Measurements from ENCODE around the gene COL5A1.

COL5A1 gene

DNA sequence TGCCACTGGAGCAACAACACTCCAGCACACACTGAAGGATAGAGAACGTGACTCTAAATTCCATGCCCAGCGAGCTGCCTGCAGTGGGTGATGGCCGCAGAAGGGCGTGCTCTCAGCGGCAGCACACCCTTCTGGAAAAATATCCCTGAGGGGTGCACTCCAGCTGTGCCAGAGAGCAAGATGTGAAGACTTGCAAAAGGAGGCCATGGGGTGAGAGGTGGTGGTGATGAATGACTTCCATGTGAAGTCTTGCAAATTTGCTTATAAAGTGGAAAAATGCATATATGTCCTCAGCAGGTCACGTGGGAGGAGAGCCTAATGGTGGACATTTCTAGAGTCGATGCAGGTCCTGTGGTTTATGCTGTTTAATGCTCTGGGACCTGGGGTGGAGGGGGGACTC is 39.8 kb upstream of the COL5A1 start:
- TF ChIP-seq, protein P1, sequence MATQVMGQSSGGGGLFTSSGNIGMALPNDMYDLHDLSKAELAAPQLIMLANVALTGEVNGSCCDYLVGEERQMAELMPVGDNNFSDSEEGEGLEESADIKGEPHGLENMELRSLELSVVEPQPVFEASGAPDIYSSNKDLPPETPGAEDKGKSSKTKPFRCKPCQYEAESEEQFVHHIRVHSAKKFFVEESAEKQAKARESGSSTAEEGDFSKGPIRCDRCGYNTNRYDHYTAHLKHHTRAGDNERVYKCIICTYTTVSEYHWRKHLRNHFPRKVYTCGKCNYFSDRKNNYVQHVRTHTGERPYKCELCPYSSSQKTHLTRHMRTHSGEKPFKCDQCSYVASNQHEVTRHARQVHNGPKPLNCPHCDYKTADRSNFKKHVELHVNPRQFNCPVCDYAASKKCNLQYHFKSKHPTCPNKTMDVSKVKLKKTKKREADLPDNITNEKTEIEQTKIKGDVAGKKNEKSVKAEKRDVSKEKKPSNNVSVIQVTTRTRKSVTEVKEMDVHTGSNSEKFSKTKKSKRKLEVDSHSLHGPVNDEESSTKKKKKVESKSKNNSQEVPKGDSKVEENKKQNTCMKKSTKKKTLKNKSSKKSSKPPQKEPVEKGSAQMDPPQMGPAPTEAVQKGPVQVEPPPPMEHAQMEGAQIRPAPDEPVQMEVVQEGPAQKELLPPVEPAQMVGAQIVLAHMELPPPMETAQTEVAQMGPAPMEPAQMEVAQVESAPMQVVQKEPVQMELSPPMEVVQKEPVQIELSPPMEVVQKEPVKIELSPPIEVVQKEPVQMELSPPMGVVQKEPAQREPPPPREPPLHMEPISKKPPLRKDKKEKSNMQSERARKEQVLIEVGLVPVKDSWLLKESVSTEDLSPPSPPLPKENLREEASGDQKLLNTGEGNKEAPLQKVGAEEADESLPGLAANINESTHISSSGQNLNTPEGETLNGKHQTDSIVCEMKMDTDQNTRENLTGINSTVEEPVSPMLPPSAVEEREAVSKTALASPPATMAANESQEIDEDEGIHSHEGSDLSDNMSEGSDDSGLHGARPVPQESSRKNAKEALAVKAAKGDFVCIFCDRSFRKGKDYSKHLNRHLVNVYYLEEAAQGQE (IDR thresholded peaks at IDR 0.05; ENCODE audit: insufficient replicate concordance, low read depth), result no peak
- TF ChIP-seq, protein P2, sequence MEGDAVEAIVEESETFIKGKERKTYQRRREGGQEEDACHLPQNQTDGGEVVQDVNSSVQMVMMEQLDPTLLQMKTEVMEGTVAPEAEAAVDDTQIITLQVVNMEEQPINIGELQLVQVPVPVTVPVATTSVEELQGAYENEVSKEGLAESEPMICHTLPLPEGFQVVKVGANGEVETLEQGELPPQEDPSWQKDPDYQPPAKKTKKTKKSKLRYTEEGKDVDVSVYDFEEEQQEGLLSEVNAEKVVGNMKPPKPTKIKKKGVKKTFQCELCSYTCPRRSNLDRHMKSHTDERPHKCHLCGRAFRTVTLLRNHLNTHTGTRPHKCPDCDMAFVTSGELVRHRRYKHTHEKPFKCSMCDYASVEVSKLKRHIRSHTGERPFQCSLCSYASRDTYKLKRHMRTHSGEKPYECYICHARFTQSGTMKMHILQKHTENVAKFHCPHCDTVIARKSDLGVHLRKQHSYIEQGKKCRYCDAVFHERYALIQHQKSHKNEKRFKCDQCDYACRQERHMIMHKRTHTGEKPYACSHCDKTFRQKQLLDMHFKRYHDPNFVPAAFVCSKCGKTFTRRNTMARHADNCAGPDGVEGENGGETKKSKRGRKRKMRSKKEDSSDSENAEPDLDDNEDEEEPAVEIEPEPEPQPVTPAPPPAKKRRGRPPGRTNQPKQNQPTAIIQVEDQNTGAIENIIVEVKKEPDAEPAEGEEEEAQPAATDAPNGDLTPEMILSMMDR (IDR thresholded peaks at IDR 0.05; ENCODE audit: insufficient read depth, low read length), result no peak
- TF ChIP-seq SPI1 (IDR thresholded peaks at IDR 0.05; ENCODE audit: borderline replicate concordance, low read depth) (no peak), POLR2AphosphoS5 (IDR thresholded peaks at IDR 0.05; ENCODE audit: low read depth) (no peak), GABPA (IDR thresholded peaks at IDR 0.05; ENCODE audit: low read depth) (no peak)
- no peak overlapping the region for H3K4me3 ChIP-seq (replicated peaks; ENCODE audit: insufficient read depth, low read length)
- no peak for DNase-seq (ENCODE audit: low read depth in 1 of 2, low spot score in 1 of 2)
- H3K27me3 ChIP-seq (ENCODE audit: insufficient read depth, poor library complexity, severe bottlenecking), result no peaks in the 10 kb centered on the region
- no peak overlapping the region for H3K27ac ChIP-seq (replicated peaks)

DNA sequence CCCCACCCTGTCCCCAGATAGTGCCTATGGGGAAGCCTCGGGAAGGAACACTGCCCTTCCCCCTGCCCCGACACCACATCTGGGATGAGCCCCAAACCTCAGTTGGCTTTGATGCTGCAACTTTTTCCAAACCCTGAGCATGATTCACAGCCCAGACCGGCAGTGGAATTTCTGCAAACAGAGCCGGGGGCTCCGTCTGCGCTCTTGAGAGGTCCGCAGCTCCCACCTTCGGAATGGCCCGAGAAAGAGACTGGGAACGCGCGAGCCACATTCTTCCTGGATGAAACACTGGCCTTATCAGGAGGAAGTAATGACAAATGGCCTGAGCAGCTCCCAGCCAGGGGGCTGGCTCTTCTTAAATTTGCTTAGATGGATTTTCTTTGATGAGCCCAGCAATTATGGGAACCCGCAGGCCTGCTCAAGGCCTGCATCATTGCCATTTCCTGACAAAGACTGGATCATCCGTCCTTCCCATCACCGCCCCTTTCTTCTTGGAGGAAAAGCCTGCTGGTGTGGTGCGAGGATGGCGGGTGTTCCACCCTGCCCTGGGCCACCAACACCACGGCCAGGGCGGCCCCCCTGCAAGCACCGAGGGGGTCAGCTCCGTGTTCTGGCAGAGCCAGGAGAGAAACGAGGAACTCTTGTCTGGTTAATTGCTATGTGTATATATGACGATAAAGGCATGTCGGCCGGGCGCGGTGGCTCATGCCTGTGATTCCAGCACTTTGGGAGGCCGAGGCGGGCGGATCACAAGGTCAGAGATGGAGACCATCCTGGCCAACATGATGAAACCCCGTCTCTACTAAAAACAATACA is 38.8 kb upstream of the COL5A1 start:
- no peak for TF ChIP-seq POLR2AphosphoS5 (IDR thresholded peaks at IDR 0.05; ENCODE audit: low read depth)
- no peak overlapping the region for H3K27ac ChIP-seq (replicated peaks)
- H3K4me3 ChIP-seq (replicated peaks; ENCODE audit: insufficient read depth, low read length), result no peak overlapping the region
- no peak for DNase-seq (ENCODE audit: low read depth in 1 of 2, low spot score in 1 of 2)
- H3K27me3 ChIP-seq (ENCODE audit: insufficient read depth, poor library complexity, severe bottlenecking), result no peaks in the 10 kb centered on the region

DNA sequence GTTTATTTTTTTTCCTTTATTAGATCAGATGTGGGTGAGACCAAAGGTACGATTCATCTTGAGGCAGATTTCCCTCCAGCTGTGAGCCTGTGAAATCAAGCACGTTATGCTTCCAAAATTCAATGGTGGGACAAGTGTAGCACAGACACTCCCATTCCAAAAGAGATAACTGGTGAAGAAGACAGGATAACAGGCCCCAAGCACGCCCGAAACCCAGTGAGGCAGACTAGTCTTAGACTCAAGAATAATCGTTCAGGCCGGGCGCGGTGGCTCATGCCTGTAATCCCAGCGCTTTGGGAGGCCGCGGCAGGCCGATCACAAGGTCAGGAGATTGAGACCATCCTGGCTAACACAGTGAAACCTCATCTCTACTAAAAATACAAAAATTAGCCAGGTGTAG is 36.8 kb upstream of the COL5A1 start:
- Histone ChIP-seq H3K27ac (replicated peaks) (no peak overlapping the region), H3K4me3 (replicated peaks; ENCODE audit: insufficient read depth, low read length) (no peak overlapping the region), H3K27me3 (ENCODE audit: insufficient read depth, poor library complexity, severe bottlenecking) (no peaks in the 10 kb centered on the region)
- no peak for DNase-seq (ENCODE audit: low read depth in 1 of 2, low spot score in 1 of 2)
- no peak for TF ChIP-seq GABPA (IDR thresholded peaks at IDR 0.05; ENCODE audit: low read depth)
- TF ChIP-seq, protein P1 (IDR thresholded peaks at IDR 0.05; ENCODE audit: insufficient replicate concordance, low read depth), result no peak
- TF ChIP-seq SPI1 (IDR thresholded peaks at IDR 0.05; ENCODE audit: borderline replicate concordance, low read depth), result no peak
- TF ChIP-seq, protein P2 (IDR thresholded peaks at IDR 0.05; ENCODE audit: insufficient read depth, low read length), result no peak
- TF ChIP-seq POLR2AphosphoS5 (IDR thresholded peaks at IDR 0.05; ENCODE audit: low read depth), result no peak

DNA sequence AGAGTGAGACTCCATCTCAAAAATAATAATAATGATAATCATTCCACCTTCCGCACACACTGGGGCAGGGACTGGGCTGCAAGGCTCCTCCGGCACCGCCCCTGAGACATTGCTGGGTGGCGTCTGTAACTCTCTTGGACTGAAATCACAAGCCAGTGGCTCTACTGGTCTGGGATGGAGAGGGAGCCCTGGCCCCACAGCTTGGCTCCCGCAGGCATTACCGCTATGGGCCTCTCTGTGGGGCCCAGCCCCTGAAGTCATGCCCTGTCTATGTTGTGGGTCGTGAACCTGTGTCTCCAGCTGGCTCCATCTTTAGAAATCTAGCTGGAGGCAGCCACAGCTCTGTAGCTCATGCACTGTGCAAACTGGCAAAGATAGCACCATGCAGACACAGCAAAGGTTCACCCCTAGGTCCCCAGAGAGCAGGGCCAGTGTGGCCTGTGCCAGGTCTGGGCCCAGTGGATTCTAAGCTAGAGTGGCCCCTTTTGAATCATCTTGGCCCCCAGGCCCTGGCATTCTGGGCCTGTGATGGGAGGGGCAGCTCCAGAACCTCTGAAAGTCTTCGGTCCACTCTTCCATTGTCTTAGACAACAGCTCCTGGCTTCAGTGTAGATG is 36.1 kb upstream of the COL5A1 start:
- DNase-seq (ENCODE audit: low read depth in 1 of 2, low spot score in 1 of 2), result no peak
- no peak overlapping the region for H3K27ac ChIP-seq (replicated peaks)
- TF ChIP-seq, protein P1 (IDR thresholded peaks at IDR 0.05; ENCODE audit: insufficient replicate concordance, low read depth), result no peak
- TF ChIP-seq POLR2AphosphoS5 (IDR thresholded peaks at IDR 0.05; ENCODE audit: low read depth) (no peak), SPI1 (IDR thresholded peaks at IDR 0.05; ENCODE audit: borderline replicate concordance, low read depth) (no peak), GABPA (IDR thresholded peaks at IDR 0.05; ENCODE audit: low read depth) (no peak)
- TF ChIP-seq, protein P2 (IDR thresholded peaks at IDR 0.05; ENCODE audit: insufficient read depth, low read length), result no peak
- H3K4me3 ChIP-seq (replicated peaks; ENCODE audit: insufficient read depth, low read length), result no peak overlapping the region
- H3K27me3 ChIP-seq (ENCODE audit: insufficient read depth, poor library complexity, severe bottlenecking), result no peaks in the 10 kb centered on the region

Data from HL-60 (cell line).